HG02678 (cell line): ENCODE measurements around the gene HACE1.
"Not testable (repeated sequence)": the region's sequence is repeated elsewhere in the genome, so short reads cannot be mapped to it uniquely, and the experiment has no call there.

Source experiments
- ATAC-seq: cut with Tn5 transposase; IDR thresholded peaks from one replicate; pipeline ENCODE4 v1.9.1; 2021; ENCODE audit warnings: mild to moderate bottlenecking, moderate library complexity; ENCODE audit not compliant: unreplicated experiment

HACE1 gene, protein sequence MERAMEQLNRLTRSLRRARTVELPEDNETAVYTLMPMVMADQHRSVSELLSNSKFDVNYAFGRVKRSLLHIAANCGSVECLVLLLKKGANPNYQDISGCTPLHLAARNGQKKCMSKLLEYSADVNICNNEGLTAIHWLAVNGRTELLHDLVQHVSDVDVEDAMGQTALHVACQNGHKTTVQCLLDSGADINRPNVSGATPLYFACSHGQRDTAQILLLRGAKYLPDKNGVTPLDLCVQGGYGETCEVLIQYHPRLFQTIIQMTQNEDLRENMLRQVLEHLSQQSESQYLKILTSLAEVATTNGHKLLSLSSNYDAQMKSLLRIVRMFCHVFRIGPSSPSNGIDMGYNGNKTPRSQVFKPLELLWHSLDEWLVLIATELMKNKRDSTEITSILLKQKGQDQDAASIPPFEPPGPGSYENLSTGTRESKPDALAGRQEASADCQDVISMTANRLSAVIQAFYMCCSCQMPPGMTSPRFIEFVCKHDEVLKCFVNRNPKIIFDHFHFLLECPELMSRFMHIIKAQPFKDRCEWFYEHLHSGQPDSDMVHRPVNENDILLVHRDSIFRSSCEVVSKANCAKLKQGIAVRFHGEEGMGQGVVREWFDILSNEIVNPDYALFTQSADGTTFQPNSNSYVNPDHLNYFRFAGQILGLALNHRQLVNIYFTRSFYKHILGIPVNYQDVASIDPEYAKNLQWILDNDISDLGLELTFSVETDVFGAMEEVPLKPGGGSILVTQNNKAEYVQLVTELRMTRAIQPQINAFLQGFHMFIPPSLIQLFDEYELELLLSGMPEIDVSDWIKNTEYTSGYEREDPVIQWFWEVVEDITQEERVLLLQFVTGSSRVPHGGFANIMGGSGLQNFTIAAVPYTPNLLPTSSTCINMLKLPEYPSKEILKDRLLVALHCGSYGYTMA

DNA sequence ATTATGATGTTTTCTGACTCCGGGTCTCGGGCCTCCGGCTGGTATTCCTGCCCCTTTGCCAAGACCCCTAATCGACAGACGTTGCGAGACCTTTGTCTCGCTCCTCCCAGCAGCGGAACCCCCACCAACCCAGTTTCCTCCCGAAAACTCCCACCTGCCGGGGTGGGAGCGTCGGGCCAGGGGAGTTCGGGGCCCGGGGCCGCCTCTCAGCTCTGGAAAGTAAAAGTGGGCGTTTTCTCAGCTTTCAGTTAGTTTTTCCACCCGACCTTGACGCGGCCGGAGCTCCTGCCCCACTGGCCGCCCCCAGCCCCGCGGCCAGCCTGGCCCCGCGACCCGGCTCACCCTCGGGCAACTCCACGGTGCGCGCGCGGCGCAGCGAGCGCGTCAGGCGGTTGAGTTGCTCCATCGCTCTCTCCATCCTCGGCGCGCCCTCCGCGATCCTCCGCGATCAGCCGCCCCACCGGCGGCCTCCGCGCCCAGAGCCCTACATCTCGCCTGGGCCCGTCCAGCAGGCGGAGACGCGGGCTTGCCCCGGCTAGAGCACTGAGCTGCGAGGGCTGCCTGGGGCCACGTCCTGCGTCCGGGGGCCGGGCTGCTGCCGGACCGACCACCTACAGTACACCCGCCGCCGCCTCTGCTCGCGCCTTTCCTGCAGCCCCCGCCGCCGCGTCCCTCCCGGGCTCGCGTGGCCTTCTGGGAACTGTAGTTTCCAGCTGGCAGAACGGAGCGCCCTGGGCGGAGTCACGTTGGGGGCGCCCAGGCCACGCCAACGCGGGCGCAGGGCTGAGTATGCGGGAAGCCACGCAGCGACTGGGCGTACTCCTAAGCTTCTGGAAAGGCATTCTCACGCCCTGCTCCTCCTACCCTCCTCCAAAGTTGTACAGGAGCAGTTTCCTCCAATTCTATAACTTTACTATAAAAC is at the start of gene HACE1:
TSS of gene HACE1 (minus strand) at position 695 of the 922 bp plus-strand sequence. CDS start at position 418, 277 bp downstream.
- ATAC-seq = peak; percentile 98

DNA sequence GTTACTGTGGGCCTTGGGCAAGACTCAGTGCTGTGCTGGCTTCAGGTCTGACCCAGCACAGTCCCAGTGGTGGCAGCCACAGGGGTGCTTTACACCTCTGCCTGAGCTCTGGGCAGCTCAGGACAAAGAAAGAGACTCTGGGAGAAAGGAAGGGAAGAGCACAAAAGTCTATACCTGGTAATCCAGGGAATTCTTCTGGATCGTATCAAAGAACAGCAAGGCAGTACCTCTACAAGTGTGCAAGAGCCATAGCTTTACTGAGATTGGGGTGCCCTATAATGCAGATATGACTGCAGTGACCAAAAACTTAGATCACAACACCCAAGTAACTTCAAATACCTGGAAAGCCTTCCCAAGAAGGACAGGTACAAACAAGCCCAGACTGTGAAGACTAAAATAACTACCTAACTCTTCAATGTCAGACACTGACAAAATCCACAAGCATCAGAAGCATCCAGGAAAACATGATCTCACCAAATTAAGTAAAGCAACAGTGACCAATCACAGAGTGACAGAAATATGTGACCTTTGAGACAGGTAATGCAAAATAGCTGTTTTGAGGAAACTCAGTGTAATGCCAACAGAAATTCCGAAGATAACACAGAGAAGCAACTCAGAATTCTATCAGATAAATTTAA is 49.3 kb upstream of the HACE1 start:
- ATAC-seq = no peak

DNA sequence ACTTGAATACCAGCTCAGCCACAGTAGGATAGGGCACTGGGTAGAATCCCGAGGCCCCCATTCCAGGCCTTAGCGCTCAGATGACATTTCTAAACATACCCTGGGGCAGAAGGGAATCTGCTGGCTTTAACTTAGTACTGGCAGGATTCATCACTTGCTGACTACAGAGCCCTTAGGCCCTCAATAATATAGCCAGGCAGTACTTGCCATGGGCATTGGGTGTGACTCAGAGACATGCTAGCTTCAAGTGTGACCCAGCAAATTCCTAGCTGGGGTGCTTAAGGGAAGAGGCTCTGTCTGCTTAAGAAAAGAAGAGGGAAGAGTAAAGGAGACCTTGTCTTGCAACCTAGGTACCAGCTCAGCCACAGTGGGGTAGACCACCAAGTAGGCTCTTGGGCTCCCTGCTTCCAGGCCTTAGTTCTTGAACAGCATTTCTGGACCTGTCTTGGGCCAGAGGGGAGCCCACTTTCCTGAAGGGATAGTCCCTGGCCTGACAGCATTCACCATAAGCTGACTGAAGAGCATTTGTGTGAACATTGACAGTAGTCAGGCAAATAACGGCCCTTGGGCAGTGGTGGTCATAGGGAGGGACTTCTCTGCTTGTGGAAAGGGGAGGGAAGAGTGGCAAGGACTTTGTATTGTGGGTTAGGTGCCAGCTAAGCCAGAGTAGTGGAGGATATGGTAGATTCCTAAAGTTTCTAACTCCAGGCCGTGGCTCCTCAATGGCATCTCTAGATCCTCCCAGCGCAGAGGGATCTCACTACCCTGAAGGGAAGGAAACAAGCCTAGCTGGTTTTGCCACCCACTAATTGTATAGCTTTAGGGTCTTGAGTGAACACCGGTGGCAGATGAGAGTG is 48.5 kb upstream of the HACE1 start:
- ATAC-seq = no peak

DNA sequence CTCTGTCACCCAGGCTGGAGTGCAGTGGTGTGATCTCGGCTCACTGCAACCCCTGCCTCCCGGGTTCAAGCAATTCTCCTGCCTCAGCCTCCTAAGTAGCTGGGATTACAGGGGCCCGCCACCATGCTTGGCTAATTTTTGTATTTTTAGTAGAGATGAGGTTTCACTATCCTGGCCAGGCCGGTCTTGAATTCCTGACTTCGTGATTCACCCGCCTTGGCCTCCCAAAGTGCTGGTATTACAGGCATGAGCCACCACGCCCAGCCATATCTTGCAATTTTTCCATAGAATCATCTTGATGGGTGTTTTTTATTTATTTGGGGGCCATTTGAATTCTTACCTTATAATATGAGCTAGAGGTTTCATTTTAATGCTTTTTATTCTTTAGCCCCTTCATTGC is 39.2 kb upstream of the HACE1 start:
- ATAC-seq = not testable (repeated sequence)

DNA sequence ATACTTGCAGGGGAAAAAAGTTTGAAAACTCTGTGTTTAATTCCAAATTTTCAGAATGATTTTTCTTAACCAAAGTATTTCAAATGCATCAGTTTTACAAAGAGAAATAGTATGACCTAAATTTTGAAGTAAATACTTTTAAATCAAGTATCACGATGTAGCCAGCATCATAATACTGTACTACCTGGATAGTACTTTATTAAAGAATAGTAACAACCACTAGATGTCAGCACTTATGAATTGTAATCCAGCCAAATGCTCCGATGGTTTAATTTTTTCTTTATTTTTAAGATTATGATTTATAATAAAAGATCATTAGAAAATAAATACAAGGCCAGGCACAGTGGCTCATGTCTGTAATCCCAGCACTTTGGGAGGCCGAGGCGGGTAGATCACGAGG is 37.2 kb upstream of the HACE1 start:
- no peak for ATAC-seq

DNA sequence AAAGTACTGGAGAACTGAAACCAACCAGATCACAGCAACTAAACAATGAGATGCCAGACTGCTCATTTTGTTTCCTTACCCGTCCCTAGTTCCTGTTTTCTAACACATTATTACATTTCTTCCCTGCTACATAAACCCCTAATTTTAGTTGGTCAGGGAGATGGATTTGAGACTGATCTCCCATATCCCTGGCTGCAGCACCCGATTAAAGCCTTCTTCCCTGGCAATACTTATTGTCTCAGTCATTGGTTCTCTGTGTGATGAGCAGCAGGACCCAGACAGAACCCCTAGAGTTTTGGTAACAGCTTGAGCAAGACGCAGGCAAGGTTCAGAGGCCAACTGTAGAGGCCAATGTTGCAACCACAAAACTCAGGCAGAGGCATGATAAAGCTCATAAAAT is 28.3 kb upstream of the HACE1 start:
- ATAC-seq = no peak

DNA sequence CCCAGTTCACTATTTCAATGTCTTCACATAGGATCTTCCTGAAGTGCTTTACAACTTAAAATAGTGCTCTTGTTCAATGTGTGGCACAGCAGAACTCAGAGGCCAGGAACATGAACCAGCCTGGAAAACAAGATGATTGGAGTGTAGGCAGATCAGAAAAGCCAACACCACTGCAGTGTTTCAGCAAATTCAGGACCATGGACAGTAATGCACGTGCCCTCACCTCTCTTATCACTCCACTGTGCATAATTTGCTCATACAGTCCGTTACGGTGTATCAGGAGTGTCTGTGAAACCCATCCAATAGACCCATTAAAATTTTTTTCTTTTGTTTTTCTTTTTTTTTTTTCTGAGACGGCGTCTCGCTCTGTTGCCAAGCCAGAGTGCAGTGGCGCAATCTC is 27.6 kb upstream of the HACE1 start:
- no peak for ATAC-seq

DNA sequence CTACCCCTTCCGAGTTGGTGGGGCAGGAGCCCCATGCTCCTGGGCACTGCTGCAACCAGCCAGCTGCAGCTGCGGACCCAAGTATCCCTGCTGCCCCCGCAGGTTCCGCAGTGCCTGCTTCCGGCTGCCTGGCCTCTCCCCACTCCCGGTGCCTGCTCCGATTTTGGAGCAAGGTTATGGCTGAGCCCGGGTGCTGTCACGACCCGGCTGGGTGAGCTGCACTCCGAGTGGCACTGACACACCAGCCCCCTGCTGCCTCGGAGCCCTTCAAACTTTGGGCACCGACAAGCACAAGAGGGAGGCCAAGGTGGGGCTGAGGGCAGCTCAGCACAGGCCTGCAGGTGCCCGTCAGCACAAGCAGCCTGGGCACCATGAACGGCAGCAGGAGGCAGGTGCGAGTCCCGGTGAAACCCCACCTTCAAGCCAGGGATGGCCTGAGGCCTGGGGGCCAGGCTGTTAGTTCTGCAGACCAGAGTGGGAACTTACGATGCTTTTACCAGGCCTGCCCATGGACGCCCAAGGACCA is 25.9 kb upstream of the HACE1 start:
- ATAC-seq = no peak

DNA sequence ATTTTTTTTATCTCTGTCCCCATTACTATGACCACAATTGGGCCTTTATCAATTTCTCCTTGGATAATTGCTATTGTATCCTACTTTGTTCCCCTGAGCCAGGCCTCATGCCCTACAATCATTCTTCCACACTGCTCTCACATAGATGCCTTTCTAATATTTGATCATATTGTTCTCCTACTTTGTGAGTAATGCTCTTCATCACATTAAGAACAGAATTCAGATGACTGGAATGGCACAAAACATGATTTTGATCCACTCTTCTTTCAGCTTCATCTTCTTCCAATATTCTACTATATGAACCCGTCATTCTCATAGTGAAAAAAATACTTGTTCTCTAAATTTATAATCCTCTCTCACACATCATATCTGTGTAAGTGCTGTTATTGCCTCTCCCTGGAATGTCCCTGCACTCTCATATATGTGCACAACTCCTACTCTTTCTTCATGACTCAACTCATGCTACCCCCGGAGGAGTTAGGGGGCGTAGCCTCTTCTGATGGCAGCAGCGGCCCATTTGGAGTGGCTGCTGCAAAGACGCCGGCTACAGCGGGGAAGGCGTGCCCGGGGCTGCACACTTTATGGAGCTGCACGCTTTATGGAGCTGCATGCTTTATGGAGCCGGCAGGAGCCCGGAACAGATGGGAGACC is 25.3 kb upstream of the HACE1 start:
- no peak for ATAC-seq

DNA sequence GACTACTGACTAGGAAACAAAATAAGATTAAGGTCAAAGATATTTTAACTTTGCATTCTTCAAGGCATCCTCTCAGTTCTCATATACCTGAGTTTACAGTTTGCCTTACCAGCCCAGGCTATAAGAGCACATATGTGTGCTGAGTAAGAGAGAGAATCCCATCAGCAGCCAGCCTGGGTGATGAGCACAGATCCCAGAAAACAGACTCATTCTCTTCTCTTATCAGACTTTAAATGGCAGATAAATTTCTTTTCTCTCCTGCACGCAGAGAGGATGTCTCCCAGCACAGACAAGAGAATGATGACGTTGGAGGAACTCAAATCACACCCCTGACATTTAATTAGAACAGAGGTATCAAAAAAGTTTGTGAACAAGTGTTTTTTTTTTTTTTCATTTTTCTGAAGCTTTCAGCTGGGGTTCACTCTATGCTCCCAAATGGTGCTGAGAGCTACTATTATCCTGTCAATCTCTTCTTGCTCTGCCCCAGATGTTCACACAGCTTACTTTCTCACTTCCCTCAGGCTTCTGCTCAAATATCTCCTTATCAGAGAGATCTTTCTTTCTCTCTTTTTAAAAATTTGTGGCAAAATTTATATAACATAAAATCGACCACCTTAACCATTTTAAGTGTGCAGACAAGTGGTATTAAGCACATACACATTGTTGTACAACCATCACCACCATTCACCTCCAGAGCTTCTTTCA is 22.4 kb upstream of the HACE1 start:
- ATAC-seq = no peak

DNA sequence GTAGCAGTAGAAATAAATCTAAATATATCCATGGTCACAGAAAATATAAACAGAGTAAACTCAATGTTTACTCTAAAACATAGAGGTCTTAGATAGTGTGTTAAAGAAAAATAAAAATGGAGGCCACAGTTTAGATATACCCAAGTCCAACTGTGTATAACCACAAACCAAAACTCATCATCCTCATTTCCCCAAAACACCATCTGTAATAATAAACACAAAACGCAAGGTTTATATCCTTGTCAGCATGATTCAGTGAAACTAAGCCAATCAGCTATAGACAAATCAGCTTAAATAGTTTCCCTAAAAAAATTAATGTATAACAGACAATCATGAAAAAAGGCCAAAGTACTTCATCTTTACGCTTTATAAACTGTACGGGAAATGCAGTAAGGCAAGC is 2.7 kb upstream of the HACE1 start:
- ATAC-seq = no peak

DNA sequence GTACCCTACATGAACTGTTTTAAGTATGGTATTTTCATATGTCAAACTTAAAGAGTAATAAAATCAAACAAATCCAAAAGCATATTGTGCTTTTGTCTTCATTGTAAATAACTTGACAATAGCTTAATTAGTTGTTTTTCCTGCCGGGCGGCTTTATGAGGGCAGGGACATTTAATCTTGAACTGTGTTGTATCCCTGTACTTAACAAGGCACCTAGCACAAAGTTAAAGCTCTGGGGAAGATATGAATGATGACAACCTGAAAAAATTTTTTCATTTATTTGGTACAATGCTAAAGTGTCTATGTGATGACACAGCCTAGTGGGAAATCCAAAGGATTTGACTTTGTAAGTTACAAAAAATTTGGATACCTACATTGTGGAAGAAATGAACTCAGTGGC is 502 bp upstream of the HACE1 start:
- ATAC-seq = no peak

DNA sequence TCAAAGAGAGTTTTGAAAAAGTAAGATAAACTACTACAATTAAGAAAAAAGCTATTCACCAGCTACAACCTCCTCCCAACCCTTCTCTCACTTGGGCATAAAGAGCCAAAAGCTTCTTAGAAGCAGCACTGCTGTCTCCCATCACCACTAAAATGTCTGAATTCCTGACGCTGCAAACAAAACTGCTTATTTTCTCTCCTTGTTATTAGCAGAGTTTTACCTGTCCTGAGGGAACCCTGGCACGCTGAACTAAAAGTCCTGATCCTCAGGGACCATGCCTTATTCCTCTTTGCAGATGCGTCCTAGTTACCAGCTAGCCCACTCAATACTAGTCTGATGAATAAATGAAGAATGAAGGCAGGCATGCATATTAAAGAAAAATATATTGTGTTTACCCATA is 1.1 kb downstream of the HACE1 start:
- ATAC-seq = no peak

DNA sequence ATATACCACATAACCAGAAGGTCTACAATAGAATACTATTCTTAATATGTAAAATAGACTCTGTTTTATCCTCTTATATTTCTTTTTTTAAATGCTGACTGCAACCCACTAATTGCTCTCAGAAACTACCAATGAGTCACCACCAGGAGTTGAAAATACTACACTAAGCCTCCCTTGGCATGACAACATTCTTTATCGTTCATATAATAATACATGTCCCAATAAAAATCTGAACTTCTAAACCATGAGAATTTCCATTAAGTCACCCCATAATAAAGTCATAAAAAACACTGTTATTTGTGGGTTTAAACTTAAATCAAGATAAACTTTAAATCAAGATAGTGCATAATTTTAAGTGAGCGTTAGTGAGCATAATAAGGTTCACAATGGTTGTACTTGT is 4.2 kb downstream of the HACE1 start:
- no peak for ATAC-seq

DNA sequence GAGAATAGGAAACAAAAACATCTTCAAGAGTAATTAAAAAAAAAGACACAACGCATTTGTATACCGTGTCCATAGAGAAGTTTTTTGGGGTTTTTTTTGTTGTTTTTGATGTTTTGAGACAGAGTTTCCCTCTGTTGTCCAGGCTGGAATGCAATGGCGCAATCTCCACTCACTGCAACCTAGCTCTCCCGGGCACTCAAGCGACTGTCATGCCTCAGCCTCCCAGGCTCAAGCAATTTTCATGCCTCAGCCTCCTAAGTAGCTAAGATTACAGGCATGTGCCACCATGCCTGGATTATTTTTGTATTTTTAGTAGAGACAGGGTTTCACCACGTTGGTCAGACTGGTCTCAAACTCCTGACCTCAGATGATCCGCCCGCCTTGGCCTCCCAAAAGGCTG is 12.0 kb downstream of the HACE1 start:
- not testable (repeated sequence) for ATAC-seq

DNA sequence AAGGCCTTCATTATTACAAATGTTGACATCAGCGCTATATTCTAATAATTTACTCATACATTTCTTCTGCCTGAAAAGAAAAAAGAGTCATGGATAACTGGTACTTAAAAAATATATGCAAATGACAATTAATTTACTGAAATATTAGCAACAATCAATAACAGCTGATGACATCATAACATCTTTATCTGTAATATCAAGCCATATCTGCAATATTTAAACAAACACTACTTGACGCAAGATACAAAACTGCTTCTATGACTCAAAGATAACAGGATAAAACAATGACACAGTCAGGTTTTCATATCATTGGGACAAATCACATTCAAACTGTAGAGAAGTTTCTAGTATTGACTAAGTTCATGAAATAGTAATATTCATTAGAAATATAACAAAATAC is 16.5 kb downstream of the HACE1 start:
- ATAC-seq = no peak

DNA sequence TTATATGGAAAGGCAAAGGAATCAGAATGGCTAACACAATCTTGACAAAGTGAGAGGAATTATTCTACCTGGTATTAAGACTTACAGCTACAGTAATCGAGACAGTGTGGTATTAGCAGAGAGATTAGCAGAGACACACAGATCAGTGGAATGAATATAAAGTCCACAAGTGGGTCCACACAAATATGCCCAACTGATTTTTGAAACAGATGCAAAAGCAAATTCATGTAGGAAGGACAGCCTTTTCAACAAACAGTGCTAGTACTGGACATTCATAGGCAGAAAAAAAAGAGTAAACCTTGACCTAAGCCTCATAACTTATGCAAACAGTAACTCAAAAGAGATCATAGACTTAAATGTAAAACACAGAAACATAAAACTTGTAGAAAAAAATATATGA is 22.6 kb downstream of the HACE1 start:
- ATAC-seq = no peak

DNA sequence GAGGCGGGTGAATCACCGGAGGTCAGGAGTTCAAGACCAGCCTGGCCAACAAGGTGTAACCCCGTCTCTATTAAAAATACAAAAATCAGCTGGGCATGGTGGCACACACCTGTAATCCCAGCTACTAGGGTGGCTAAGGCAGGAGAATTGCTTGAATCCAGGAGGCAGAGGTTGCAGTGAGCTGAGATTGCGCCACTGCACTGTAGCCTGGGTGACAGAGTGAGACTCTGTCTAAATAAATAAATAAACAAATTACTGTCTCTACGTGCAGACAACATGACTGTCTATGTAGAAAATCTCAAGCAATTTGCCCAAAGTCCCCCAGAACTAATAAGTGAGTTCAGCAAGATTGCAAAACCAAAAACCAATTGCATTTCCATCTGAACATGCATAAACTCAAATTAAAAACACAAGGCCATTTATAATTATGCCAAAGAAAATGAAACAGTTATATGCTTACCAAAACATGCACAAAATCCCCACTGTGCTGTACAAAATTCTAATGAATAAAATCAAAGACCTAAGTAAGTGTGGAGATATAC is 23.2 kb downstream of the HACE1 start:
- not testable (repeated sequence) for ATAC-seq
